ENCODE data around the gene CCN5. TPM values are rescaled to one million over a fixed set of nuclear protein-coding genes. Genes with fewer than 3 reads are reported as not detected.

The CCN5 gene
- total RNA-seq, 4 donors from 2014 or later, result 5.8 to 32.2 (median 11.2) TPM

DNA sequence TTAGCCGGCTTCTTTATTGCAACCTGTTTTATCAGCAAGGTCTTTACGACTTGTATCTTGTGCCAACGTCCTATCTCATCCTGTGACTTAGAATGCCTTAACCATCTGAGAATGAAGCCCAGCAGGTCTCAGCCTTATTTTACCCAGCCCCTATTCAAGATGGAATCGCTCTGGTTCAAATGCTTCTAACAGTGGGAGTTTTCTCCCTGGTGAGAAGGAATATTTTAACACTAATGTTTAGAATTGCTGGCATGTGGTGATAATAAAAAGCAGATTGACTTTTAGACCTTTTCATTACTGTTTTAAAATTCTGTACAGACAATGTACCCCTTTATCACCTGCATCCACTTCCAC is 20.6 kb downstream of the CCN5 start:
- TF ChIP-seq, protein P1, sequence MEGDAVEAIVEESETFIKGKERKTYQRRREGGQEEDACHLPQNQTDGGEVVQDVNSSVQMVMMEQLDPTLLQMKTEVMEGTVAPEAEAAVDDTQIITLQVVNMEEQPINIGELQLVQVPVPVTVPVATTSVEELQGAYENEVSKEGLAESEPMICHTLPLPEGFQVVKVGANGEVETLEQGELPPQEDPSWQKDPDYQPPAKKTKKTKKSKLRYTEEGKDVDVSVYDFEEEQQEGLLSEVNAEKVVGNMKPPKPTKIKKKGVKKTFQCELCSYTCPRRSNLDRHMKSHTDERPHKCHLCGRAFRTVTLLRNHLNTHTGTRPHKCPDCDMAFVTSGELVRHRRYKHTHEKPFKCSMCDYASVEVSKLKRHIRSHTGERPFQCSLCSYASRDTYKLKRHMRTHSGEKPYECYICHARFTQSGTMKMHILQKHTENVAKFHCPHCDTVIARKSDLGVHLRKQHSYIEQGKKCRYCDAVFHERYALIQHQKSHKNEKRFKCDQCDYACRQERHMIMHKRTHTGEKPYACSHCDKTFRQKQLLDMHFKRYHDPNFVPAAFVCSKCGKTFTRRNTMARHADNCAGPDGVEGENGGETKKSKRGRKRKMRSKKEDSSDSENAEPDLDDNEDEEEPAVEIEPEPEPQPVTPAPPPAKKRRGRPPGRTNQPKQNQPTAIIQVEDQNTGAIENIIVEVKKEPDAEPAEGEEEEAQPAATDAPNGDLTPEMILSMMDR (IDR thresholded peaks at IDR 0.05), result no peak
- TF ChIP-seq POLR2A (IDR thresholded peaks at IDR 0.05), result no peak
- H3K27ac ChIP-seq, result peak overlapping the region in 1 of 4 donors; percentile 33
- H3K36me3 ChIP-seq, result no peaks in the 10 kb centered on the region
- peak overlapping the region in 1 of 4 donors; percentile 4 for H3K4me3 ChIP-seq
- no peaks in the 10 kb centered on the region for H3K27me3 ChIP-seq
- H3K9me3 ChIP-seq, result no peaks in the 10 kb centered on the region
- H3K4me1 ChIP-seq, result no peaks in the 10 kb centered on the region
- no peak for DNase-seq

DNA sequence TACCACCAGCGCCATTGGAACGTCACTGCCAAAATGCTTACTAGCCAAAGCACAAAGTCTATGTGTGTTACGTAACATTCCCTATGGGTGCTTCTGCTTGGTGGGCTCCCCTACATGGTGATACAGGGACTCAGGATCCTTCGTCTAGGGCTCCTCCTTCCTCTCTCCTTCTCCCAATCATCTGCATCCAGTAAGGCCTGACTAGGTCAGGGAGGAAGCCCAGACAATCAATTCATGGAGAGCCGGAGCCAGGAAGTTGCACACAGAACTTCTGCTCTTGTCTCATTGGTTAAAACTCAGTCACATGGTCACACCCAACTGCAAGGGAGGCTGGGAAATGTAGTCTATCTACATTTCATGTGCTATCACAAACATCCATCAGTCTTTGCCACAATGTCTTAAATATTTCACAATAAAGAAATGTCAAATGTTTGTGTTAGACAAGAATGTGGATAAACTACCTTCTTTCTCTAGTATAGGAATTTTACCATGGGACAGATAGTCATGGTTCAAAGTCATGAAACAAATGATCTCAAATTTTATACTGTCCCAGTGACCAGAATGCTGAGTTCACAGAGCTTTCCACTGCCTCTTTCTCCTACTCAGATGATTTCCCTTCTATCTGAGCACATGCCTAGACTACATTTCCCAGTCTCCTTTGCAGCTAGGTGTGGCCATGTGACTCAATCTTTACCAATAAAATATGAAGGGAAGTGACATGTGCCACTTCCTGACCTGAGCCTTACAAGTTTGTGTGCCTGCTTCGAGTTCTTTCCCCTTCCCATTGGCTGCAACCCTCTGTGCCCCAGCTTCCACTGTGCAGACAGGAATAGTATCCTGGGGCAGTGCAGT is 21.2 kb downstream of the CCN5 start:
- peak overlapping the region in 1 of 4 donors; percentile 33 for H3K27ac ChIP-seq
- peak in 2 of 3 donors; percentile 26 to 74 for DNase-seq
- TF ChIP-seq POLR2A (IDR thresholded peaks at IDR 0.05), result no peak
- TF ChIP-seq, protein P1 (IDR thresholded peaks at IDR 0.05), result no peak

DNA sequence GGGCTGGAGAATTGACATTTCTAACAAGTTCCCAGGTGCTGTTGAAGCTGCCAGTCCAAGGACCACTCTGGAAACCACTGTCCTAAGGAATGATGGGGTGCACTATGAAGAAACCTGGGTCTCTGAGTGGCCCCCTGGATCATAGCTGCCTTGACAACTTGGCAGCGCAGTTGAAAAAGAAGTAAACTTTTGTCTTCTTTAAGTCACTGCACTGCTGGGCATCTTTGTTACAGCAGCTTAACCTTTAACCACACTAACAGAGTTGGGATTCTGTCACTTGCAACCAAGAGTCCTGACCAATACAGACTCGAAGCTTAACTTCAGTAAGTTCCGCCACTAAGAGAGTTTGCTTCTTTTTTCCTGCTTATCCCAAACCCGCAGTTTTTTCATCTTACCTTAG is 21.9 kb downstream of the CCN5 start:
- no peak for DNase-seq
- no peaks in the 10 kb centered on the region for H3K9me3 ChIP-seq
- no peak overlapping the region for H3K4me3 ChIP-seq
- no peaks in the 10 kb centered on the region for H3K36me3 ChIP-seq
- TF ChIP-seq, protein P1 (IDR thresholded peaks at IDR 0.05), result no peak
- no peak for TF ChIP-seq POLR2A (IDR thresholded peaks at IDR 0.05)
- no peak overlapping the region for H3K27ac ChIP-seq
- no peaks in the 10 kb centered on the region for H3K27me3 ChIP-seq
- no peaks in the 10 kb centered on the region for H3K4me1 ChIP-seq

More for the DNA sequence above, 21.2 kb downstream of the CCN5 start:
- no peaks in the 10 kb centered on the region for H3K9me3 ChIP-seq
- H3K27me3 ChIP-seq, result no peaks in the 10 kb centered on the region
- no peaks in the 10 kb centered on the region for H3K4me1 ChIP-seq
- peak overlapping the region in 1 of 4 donors; percentile 4 for H3K4me3 ChIP-seq
- no peaks in the 10 kb centered on the region for H3K36me3 ChIP-seq

DNA sequence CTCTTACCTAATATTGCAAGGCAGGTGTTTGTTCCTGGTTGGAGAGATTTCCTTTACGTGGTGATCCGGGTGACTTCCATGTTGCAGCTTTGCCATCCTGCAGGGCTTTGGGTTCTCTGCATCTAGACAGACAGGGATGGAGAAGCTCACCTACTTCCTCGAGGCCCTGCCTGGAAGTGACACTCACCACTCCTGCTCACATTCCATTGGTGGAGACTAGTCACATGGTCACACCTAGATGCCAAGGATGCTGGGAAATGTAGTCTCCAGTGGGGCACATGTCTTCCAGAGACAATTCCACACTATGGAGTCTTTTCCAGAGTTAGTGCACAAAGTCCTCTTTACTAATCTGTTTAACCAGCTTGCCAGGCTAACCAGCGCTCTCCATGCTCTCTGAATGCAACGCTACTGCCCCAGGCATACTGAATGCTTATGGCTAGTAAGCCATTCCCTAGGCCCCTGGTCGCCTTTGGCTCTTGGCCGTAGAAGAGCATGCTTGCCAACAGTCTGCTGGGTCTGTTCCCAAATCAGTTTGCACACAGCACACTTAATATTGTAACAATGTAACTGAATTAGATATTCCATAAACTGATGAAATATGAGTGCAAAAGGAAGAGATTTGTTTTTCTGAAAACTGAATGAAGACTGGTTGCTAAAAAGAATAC is 23.8 kb downstream of the CCN5 start:
- no peaks in the 10 kb centered on the region for H3K4me1 ChIP-seq
- DNase-seq, result peak in 2 of 3 donors; percentile 54 to 70
- H3K27ac ChIP-seq, result no peak overlapping the region
- no peaks in the 10 kb centered on the region for H3K27me3 ChIP-seq
- H3K9me3 ChIP-seq, result no peaks in the 10 kb centered on the region
- H3K4me3 ChIP-seq, result no peak overlapping the region
- TF ChIP-seq POLR2A (IDR thresholded peaks at IDR 0.05), result no peak
- TF ChIP-seq, protein P1 (IDR thresholded peaks at IDR 0.05), result no peak
- H3K36me3 ChIP-seq, result no peaks in the 10 kb centered on the region

DNA sequence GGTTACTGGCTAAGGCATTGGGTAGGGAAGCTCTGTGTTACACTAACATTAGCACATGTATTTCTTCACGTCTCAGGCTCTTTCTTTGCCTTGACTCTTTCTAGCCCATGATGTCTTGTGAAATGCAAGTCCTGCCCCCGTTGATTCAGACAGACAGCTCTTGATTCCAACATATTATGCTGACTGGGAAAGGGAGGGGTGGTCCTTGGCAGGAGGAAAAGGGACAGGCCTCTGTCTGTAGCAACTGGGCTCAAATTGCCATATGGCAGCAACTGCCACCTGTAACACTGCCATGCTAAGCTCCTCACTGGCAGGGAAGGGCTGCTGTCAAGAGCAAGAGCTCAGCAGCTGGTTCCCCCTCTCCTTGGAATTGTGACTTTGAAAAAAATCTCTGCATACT is 24.8 kb downstream of the CCN5 start:
- H3K9me3 ChIP-seq, result no peaks in the 10 kb centered on the region
- H3K36me3 ChIP-seq, result no peaks in the 10 kb centered on the region
- H3K27me3 ChIP-seq, result no peaks in the 10 kb centered on the region
- TF ChIP-seq, protein P1 (IDR thresholded peaks at IDR 0.05), result no peak
- no peak for TF ChIP-seq POLR2A (IDR thresholded peaks at IDR 0.05)
- no peaks in the 10 kb centered on the region for H3K4me1 ChIP-seq
- H3K27ac ChIP-seq, result no peak overlapping the region
- DNase-seq, result no peak
- no peak overlapping the region for H3K4me3 ChIP-seq
